Cardiac muscle cell (in vitro differentiated cells and primary cell): ENCODE data around the gene ACSL4. TPM values are rescaled to one million over a fixed set of nuclear protein-coding genes. Genes with fewer than 3 reads are reported as not detected.

ENCODE experiments used
- DNase-seq, 2 donors: peaks; one replicate each; pipeline versions ENCODE4 v3.0.0 to v3.0.0-alpha.2; 2010 to 2017; ENCODE audit warnings: low read depth in 1 of 2, low spot score in 1 of 2
- H3K27ac ChIP-seq: fragments of 200-600 bp; sonication (generic); 2 replicates; pipeline ENCODE4 v1.5.1; 2016
- H3K27me3 ChIP-seq: fragments of 200-600 bp; sonication (generic); 2 replicates; pipeline ENCODE4 v1.6.0; 2016; ENCODE audit warnings: control low read depth
- H3K36me3 ChIP-seq: fragments of 200-600 bp; sonication (generic); 2 replicates; pipeline ENCODE4 v1.5.1; 2016; ENCODE audit warnings: control low read depth
- H3K4me1 ChIP-seq: fragments of 200-600 bp; sonication (generic); 2 replicates; pipeline ENCODE4 v1.8.1; 2017; ENCODE audit warnings: low read depth, mild to moderate bottlenecking, mixed run types
- H3K4me3 ChIP-seq: fragments of 200-600 bp; sonication (generic); 2 replicates; pipeline ENCODE4 v1.5.1; 2016; ENCODE audit warnings: mild to moderate bottlenecking
- H3K9me3 ChIP-seq: fragments of 200-600 bp; sonication (generic); 2 replicates; pipeline ENCODE4 v1.5.1; 2017; ENCODE audit warnings: low read depth, mild to moderate bottlenecking, control low read depth
- CTCF ChIP-seq: IDR thresholded peaks from 2 replicates; pipeline ENCODE4 v1.5.1; 2012; ENCODE audit warnings: low read depth, mild to moderate bottlenecking, low read length
- polyA plus RNA-seq: library from polyadenylated mRNA; unstranded; fragments of >200 nt; fragmentation: Nextera tagmentation; extraction: Ambion mirVana; gene quantifications from 2 replicates; pipeline ENCODE4 v1.2.1, GENCODE V29; 2016
- total RNA-seq: library from RNA; depleted of rRNA; stranded (reverse); fragments of >200 nt; gene quantifications from 2 replicates; pipeline ENCODE4 v1.2.3, GENCODE V29; 2016

The ACSL4 gene
- total and polyA plus RNA-seq, 2 experiments from 2014 or later: 25.5 to 32.7 TPM

DNA sequence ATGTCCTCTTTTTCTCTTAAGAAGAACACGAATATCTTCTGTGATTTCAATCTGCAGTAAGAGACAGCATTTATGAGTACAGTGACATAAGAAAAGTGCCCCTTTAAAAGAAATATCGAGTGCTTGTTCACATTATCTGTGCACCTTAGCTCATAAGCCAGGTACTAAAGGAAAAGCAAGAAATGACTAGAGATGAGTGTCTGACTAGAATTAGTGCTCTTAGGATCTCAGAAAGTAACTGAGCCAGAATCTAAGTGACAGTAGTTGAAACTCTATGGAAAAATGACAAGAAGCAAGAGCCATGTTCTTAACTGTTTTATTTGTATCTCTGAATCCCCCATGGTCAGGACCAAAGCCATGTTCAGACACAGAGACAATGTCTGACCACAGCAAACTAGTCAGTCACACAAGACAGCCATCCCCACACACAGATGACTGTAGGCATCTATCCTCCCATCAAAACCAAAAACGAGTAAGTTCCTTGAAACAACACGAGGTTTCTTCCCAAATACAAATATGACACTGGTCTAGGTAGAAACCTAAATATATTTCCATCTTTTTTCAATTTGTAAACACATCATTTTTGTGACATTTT lies 36.8 kb downstream of the ACSL4 start:
- Histone ChIP-seq H3K27ac (no peak overlapping the region), H3K36me3 (no peaks in the 10 kb centered on the region), H3K9me3 (no peaks in the 10 kb centered on the region), H3K27me3 (no peaks in the 10 kb centered on the region), H3K4me1 (peaks cover 6% of the 10 kb centered on the region), H3K4me3 (no peak overlapping the region)
- no peak for DNase-seq
- TF ChIP-seq CTCF: no peak

DNA sequence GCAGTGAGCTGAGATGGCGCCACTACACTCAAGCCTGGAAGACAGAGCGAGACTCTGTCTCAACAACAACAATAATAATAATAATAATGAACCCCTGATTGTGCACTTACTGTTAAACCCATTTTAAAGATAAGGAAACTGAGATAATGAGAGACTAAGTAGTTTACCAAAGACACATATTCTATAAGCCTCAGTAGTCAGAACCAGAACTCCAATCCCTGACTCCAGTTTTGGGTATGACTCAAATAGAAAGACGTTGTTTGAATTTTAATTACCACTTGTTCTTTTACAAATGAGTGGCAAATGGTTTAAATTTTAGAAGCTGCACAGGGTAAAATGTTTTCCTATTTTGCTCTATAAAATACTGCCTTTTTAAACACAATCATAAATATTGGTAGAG lies 37.4 kb downstream of the ACSL4 start:
- H3K27me3 ChIP-seq: no peaks in the 10 kb centered on the region
- no peak overlapping the region for H3K4me3 ChIP-seq
- H3K36me3 ChIP-seq: no peaks in the 10 kb centered on the region
- no peaks in the 10 kb centered on the region for H3K9me3 ChIP-seq
- peaks cover 6% of the 10 kb centered on the region for H3K4me1 ChIP-seq
- DNase-seq: no peak
- H3K27ac ChIP-seq: no peak overlapping the region
- TF ChIP-seq CTCF: no peak

GRCh38 chrX:109691752-109692151 lies 41.3 kb downstream of the ACSL4 start:
- no peak overlapping the region for H3K27ac ChIP-seq
- no peak overlapping the region for H3K4me3 ChIP-seq
- H3K27me3 ChIP-seq: no peaks in the 10 kb centered on the region
- no peaks in the 10 kb centered on the region for H3K36me3 ChIP-seq
- no peak for DNase-seq
- H3K4me1 ChIP-seq: peaks cover 6% of the 10 kb centered on the region
- no peaks in the 10 kb centered on the region for H3K9me3 ChIP-seq
- no peak for TF ChIP-seq CTCF

- no peak overlapping the region for H3K4me3 ChIP-seq
- H3K9me3 ChIP-seq: no peaks in the 10 kb centered on the region
- H3K4me1 ChIP-seq: peaks cover 6% of the 10 kb centered on the region
- no peak for DNase-seq
- no peaks in the 10 kb centered on the region for H3K27me3 ChIP-seq
- no peak for TF ChIP-seq CTCF
- no peaks in the 10 kb centered on the region for H3K36me3 ChIP-seq
- H3K27ac ChIP-seq: no peak overlapping the region
Observed at GRCh38 chrX:109691277-109691676, 41.8 kb downstream of the ACSL4 start.

DNA sequence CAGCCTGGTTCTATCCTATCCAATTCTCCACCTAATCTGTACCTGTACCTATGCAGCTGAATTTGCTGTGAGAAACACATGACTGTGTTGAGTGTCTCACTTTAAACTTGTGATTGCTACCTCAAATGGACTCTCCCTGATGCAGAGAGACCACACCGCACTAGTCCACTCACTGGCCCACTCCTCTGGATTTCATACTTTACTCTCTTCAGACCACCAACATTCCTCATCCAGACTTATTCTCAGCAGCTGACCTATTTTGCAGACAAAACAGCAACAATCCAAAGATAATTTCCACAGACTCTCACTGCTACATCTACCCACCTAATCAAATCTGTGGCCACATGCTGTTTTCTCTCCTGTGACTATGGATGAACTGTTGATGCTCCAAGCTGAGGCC lies 45.2 kb downstream of the ACSL4 start:
- Histone ChIP-seq H3K27me3 (no peaks in the 10 kb centered on the region), H3K4me1 (no peaks in the 10 kb centered on the region), H3K36me3 (no peaks in the 10 kb centered on the region), H3K4me3 (no peak overlapping the region), H3K27ac (no peak overlapping the region), H3K9me3 (no peaks in the 10 kb centered on the region)
- TF ChIP-seq CTCF: no peak
- DNase-seq: no peak
